ENCODE measurements around the gene LRP11.

The LRP11 gene

GRCh38 chr6:149846321-149846720 lies 17.8 kb downstream of the LRP11 start:
- peak; percentile 79 for DNase-seq

GRCh38 chr6:149845549-149845948 lies 18.6 kb downstream of the LRP11 start:
- no peak for DNase-seq

GRCh38 chr6:149844480-149844879 lies 19.7 kb downstream of the LRP11 start:
- no peak for DNase-seq

- peak; percentile 51 for DNase-seq
These were observed 20.1 kb downstream of the LRP11 start for GRCh38 chr6:149844036-149844435.

GRCh38 chr6:149843051-149843633 lies 21.0 kb downstream of the LRP11 start:
- no peak for DNase-seq

- DNase-seq, result no peak
These were observed 21.8 kb downstream of the LRP11 start for GRCh38 chr6:149842331-149842730.

- peak; percentile 75 for DNase-seq
These were observed 23.6 kb downstream of the LRP11 start for GRCh38 chr6:149840345-149841075.

- peak; percentile 66 for DNase-seq
These were observed 29.4 kb downstream of the LRP11 start for GRCh38 chr6:149834513-149835481.

GRCh38 chr6:149833651-149834050 lies 30.5 kb downstream of the LRP11 start:
- DNase-seq, result no peak

GRCh38 chr6:149831308-149831820 lies 32.8 kb downstream of the LRP11 start:
- DNase-seq, result no peak

- DNase-seq, result peak; percentile 29
These were observed 33.3 kb downstream of the LRP11 start for GRCh38 chr6:149830731-149831307.

GRCh38 chr6:149825292-149825691 lies 38.9 kb downstream of the LRP11 start:
- DNase-seq, result no peak

- DNase-seq, result no peak
These were observed 41.1 kb downstream of the LRP11 start for GRCh38 chr6:149823013-149823412.

- DNase-seq, result no peak
These were observed 42.7 kb downstream of the LRP11 start for GRCh38 chr6:149821492-149821891.

GRCh38 chr6:149820506-149820905 lies 43.7 kb downstream of the LRP11 start:
- DNase-seq, result no peak

GRCh38 chr6:149815788-149816187 lies 48.4 kb downstream of the LRP11 start:
- DNase-seq, result no peak

- no peak for DNase-seq
These were observed 50.8 kb downstream of the LRP11 start for GRCh38 chr6:149813351-149813750.

GRCh38 chr6:149809798-149810197 lies 54.4 kb downstream of the LRP11 start:
- DNase-seq, result no peak

- no peak for DNase-seq
These were observed 58.0 kb downstream of the LRP11 start for GRCh38 chr6:149806127-149806526.

GRCh38 chr6:149783551-149783950 lies 80.6 kb downstream of the LRP11 start:
- no peak for DNase-seq

GRCh38 chr6:149782337-149782736 lies 81.8 kb downstream of the LRP11 start:
- DNase-seq, result no peak

- DNase-seq, result no peak
These were observed 82.4 kb downstream of the LRP11 start for GRCh38 chr6:149781715-149782114.

- DNase-seq, result no peak
These were observed 84.6 kb downstream of the LRP11 start for GRCh38 chr6:149779644-149779963.
